PC-9 (cell line): ENCODE results near the gene SPON1.

ENCODE experiments used
- CTCF ChIP-seq: fragments of 200-600 bp; sonication (generic); conservative IDR thresholded peaks from 2 replicates; pipeline ENCODE4 v1.6.1; 2017; ENCODE audit warnings: mixed run types, antibody characterized with exemption, mild to moderate bottlenecking, moderate library complexity
- EZH2 ChIP-seq: fragments of 200-600 bp; sonication (generic); IDR thresholded peaks from 2 replicates; pipeline ENCODE4 v1.8.0; 2017; ENCODE audit warnings: antibody characterized with exemption, low read depth

- no peak for TF ChIP-seq CTCF
- no peak for TF ChIP-seq EZH2
Measured at GRCh38 chr11:14124886-14125285, 162.4 kb downstream of the SPON1 start.
